Measurements from ENCODE around the gene DACT3. TPM values are rescaled to one million over a fixed set of nuclear protein-coding genes. Genes with fewer than 3 reads are reported as not detected.

Gene DACT3
- total RNA-seq, 1 donor from 2014 or later: 55.1 TPM

DNA sequence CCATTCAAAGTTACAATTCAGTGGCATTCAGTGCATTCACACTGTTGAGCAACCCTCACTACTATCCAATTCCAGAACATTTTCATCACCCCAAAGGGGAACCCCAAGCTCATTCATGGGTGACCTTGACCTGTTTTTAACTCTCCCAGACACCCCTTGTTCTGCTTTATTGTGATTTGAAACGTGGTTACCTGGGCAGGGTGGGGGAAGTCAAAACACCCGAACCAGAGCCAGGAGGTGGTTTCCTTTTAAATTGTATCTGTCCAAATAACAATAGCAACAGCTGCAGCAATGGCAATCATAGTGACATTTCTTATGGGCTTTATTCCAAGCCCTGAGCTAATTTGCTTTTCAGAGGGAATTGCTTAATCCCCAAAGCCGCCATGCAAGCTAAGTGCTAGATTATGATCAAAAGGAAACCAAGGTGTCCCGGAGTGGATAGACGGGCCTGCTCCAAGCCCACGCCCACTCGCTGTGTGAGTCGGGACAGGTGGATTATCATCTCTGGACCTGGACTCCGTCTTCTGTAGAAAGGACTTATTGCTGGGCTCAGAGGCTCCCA, 42.2 kb downstream of the DACT3 start:
- TF ChIP-seq, protein P1, sequence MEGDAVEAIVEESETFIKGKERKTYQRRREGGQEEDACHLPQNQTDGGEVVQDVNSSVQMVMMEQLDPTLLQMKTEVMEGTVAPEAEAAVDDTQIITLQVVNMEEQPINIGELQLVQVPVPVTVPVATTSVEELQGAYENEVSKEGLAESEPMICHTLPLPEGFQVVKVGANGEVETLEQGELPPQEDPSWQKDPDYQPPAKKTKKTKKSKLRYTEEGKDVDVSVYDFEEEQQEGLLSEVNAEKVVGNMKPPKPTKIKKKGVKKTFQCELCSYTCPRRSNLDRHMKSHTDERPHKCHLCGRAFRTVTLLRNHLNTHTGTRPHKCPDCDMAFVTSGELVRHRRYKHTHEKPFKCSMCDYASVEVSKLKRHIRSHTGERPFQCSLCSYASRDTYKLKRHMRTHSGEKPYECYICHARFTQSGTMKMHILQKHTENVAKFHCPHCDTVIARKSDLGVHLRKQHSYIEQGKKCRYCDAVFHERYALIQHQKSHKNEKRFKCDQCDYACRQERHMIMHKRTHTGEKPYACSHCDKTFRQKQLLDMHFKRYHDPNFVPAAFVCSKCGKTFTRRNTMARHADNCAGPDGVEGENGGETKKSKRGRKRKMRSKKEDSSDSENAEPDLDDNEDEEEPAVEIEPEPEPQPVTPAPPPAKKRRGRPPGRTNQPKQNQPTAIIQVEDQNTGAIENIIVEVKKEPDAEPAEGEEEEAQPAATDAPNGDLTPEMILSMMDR (IDR thresholded peaks at IDR 0.05; ENCODE audit: partially characterized antibody, unreplicated experiment): no peak
- H3K4me3 Mint-ChIP-seq (ENCODE audit: unreplicated experiment): no peak overlapping the region
- DNase-seq: no peak
- H3K27ac Mint-ChIP-seq (ENCODE audit: unreplicated experiment): no peak overlapping the region
- peaks cover 4% of the 10 kb centered on the region for H3K27me3 Mint-ChIP-seq (ENCODE audit: unreplicated experiment)
- no peaks in the 10 kb centered on the region for H3K36me3 Mint-ChIP-seq (ENCODE audit: unreplicated experiment)
- H3K4me1 Mint-ChIP-seq (ENCODE audit: low read depth, unreplicated experiment): peaks cover 28% of the 10 kb centered on the region
- peaks cover 5% of the 10 kb centered on the region for H3K9me3 Mint-ChIP-seq (ENCODE audit: unreplicated experiment)

DNA sequence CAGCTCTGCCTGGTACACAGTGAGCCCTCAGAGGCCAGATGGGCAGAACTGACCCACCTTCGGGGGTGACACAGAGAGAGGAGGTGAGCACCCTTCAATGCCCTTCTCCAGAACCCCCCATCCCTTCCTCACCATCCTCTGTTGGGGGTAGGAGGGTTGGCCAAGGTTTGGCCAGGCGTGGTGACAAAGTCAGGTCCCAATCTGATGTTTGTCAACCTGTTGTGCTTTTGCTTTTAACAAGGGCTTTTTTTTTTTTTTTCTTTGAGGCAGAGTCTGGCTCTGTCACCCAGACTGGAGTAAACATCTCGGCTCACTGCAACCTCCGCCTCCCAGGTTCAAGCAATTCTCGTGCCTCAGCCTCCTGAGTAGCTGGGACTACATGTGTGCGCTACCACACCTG, 43.4 kb downstream of the DACT3 start:
- no peak overlapping the region for H3K4me3 Mint-ChIP-seq (ENCODE audit: unreplicated experiment)
- no peak overlapping the region for H3K27ac Mint-ChIP-seq (ENCODE audit: unreplicated experiment)
- DNase-seq: no peak
- peaks cover 5% of the 10 kb centered on the region for H3K9me3 Mint-ChIP-seq (ENCODE audit: unreplicated experiment)
- H3K36me3 Mint-ChIP-seq (ENCODE audit: unreplicated experiment): no peaks in the 10 kb centered on the region
- H3K4me1 Mint-ChIP-seq (ENCODE audit: low read depth, unreplicated experiment): peaks cover 28% of the 10 kb centered on the region
- peaks cover 4% of the 10 kb centered on the region for H3K27me3 Mint-ChIP-seq (ENCODE audit: unreplicated experiment)
- TF ChIP-seq, protein P1 (IDR thresholded peaks at IDR 0.05; ENCODE audit: partially characterized antibody, unreplicated experiment): no peak

GRCh38 chr19:46616631-46617322, 44.2 kb downstream of the DACT3 start:
- peak overlapping the region; percentile 39 for H3K4me3 Mint-ChIP-seq (ENCODE audit: unreplicated experiment)
- peaks cover 5% of the 10 kb centered on the region for H3K9me3 Mint-ChIP-seq (ENCODE audit: unreplicated experiment)
- DNase-seq: peak; percentile 81
- peaks cover 24% of the 10 kb centered on the region for H3K4me1 Mint-ChIP-seq (ENCODE audit: low read depth, unreplicated experiment)
- TF ChIP-seq, protein P1 (IDR thresholded peaks at IDR 0.05; ENCODE audit: partially characterized antibody, unreplicated experiment): no peak
- H3K27ac Mint-ChIP-seq (ENCODE audit: unreplicated experiment): peak overlapping the region; percentile 88
- H3K27me3 Mint-ChIP-seq (ENCODE audit: unreplicated experiment): peaks cover 4% of the 10 kb centered on the region
- no peaks in the 10 kb centered on the region for H3K36me3 Mint-ChIP-seq (ENCODE audit: unreplicated experiment)

GRCh38 chr19:46615966-46616365, 45.0 kb downstream of the DACT3 start:
- H3K9me3 Mint-ChIP-seq (ENCODE audit: unreplicated experiment): peaks cover 7% of the 10 kb centered on the region
- peaks cover 17% of the 10 kb centered on the region for H3K4me1 Mint-ChIP-seq (ENCODE audit: low read depth, unreplicated experiment)
- TF ChIP-seq, protein P1 (IDR thresholded peaks at IDR 0.05; ENCODE audit: partially characterized antibody, unreplicated experiment): no peak

GRCh38 chr19:46614114-46614722, 46.8 kb downstream of the DACT3 start:
- H3K27me3 Mint-ChIP-seq (ENCODE audit: unreplicated experiment): peaks cover 11% of the 10 kb centered on the region
- TF ChIP-seq, protein P1 (IDR thresholded peaks at IDR 0.05; ENCODE audit: partially characterized antibody, unreplicated experiment): peak; percentile 94
- no peak overlapping the region for H3K4me3 Mint-ChIP-seq (ENCODE audit: unreplicated experiment)
- H3K27ac Mint-ChIP-seq (ENCODE audit: unreplicated experiment): peak overlapping the region; percentile 38
- peaks cover 9% of the 10 kb centered on the region for H3K4me1 Mint-ChIP-seq (ENCODE audit: low read depth, unreplicated experiment)
- peak; percentile 92 for DNase-seq
- peaks cover 14% of the 10 kb centered on the region for H3K9me3 Mint-ChIP-seq (ENCODE audit: unreplicated experiment)
- peaks cover 6% of the 10 kb centered on the region for H3K36me3 Mint-ChIP-seq (ENCODE audit: unreplicated experiment)

More at GRCh38 chr19:46615966-46616365, 45.0 kb downstream of the DACT3 start:
- Mint-ChIP-seq H3K36me3 (ENCODE audit: unreplicated experiment) (peaks cover 1% of the 10 kb centered on the region), H3K27me3 (ENCODE audit: unreplicated experiment) (peaks cover 4% of the 10 kb centered on the region), H3K4me3 (ENCODE audit: unreplicated experiment) (no peak overlapping the region), H3K27ac (ENCODE audit: unreplicated experiment) (peak overlapping the region; percentile 72)
- no peak for DNase-seq

All from glutamatergic neuron (in vitro differentiated cells).